ENCODE results near the gene BIRC2.

GRCh38 chr11:102377891-102378290, 30.9 kb downstream of the BIRC2 start:
- TF ChIP-seq, protein P1, sequence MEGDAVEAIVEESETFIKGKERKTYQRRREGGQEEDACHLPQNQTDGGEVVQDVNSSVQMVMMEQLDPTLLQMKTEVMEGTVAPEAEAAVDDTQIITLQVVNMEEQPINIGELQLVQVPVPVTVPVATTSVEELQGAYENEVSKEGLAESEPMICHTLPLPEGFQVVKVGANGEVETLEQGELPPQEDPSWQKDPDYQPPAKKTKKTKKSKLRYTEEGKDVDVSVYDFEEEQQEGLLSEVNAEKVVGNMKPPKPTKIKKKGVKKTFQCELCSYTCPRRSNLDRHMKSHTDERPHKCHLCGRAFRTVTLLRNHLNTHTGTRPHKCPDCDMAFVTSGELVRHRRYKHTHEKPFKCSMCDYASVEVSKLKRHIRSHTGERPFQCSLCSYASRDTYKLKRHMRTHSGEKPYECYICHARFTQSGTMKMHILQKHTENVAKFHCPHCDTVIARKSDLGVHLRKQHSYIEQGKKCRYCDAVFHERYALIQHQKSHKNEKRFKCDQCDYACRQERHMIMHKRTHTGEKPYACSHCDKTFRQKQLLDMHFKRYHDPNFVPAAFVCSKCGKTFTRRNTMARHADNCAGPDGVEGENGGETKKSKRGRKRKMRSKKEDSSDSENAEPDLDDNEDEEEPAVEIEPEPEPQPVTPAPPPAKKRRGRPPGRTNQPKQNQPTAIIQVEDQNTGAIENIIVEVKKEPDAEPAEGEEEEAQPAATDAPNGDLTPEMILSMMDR (IDR thresholded peaks at IDR 0.05; ENCODE audit: low read depth, low read length), result no peak
- no peak for TF ChIP-seq EZH2phosphoT487 (IDR thresholded peaks at IDR 0.05; ENCODE audit: low read depth)

Measured in OCI-LY3 (cell line).